CD4-positive, CD25-positive, alpha-beta regulatory T cell (primary cell): Measurements from ENCODE around the gene DPM1. TPM values are rescaled to one million over a fixed set of nuclear protein-coding genes. Genes with fewer than 3 reads are reported as not detected.
A peak's percentile ranks its signal among the peaks of the same experiment; 100 is the strongest.

Experiments used
- ATAC-seq, 2 donors: fragments of 150-1000 bp; cut with Tn5 transposase; one replicate each; pipeline ENCODE4 v1.10.0; 2021; ENCODE audit warnings: low read depth in 2 of 2, moderate number of reproducible peaks in 2 of 2, moderate library complexity in 1 of 2
- DNase-seq, 3 donors: peaks; one replicate each; pipeline versions ENCODE4 v3.0.0 to v3.0.0-alpha.2; 2012 to 2022; ENCODE audit warnings: mixed read lengths in 1 of 3
- H3K27ac ChIP-seq: one replicate; pipeline ENCODE4 v1.7.0; 2013; ENCODE audit warnings: mild to moderate bottlenecking, low read length; ENCODE audit not compliant: insufficient read depth, poor library complexity, severe bottlenecking
- H3K27me3 ChIP-seq: one replicate; pipeline ENCODE4 v1.7.0; 2013; ENCODE audit warnings: low read length; ENCODE audit not compliant: control insufficient read depth, insufficient read depth
- H3K36me3 ChIP-seq: one replicate; pipeline ENCODE4 v1.7.0; 2013; ENCODE audit warnings: mild to moderate bottlenecking, low read length, moderate library complexity; ENCODE audit not compliant: control insufficient read depth, insufficient read depth
- H3K4me1 ChIP-seq: 2 replicates; pipeline ENCODE4 v1.7.0; 2013; ENCODE audit warnings: mild to moderate bottlenecking, low read length; ENCODE audit not compliant: insufficient read depth, control insufficient read depth, poor library complexity, severe bottlenecking
- H3K4me3 ChIP-seq: one replicate; pipeline ENCODE4 v1.7.0; 2013; ENCODE audit warnings: low read depth, mild to moderate bottlenecking, low read length, moderate library complexity
- H3K9me3 ChIP-seq, 2 experiments: 1 replicate in 1 of 2; 2 replicates in 1 of 2; pipeline ENCODE4 v1.7.0; 2013; ENCODE audit warnings: low read length in 2 of 2, mild to moderate bottlenecking in 1 of 2, moderate library complexity in 1 of 2; ENCODE audit not compliant: control insufficient read depth in 2 of 2
- H3K27ac Mint-ChIP-seq, 3 donors: one replicate each; pipeline ENCODE4 v1.8.0; 2020 to 2022; ENCODE audit warnings: mild to moderate bottlenecking in 3 of 3, mixed read lengths in 3 of 3, moderate library complexity in 2 of 3
- H3K27me3 Mint-ChIP-seq: one replicate; pipeline ENCODE4 v1.8.0; 2022; ENCODE audit warnings: mild to moderate bottlenecking, mixed read lengths
- H3K36me3 Mint-ChIP-seq: one replicate; pipeline ENCODE4 v1.8.0; 2020; ENCODE audit warnings: mixed read lengths
- H3K4me1 Mint-ChIP-seq, 4 donors: one replicate each; pipeline ENCODE4 v1.8.0; 2020 to 2022; ENCODE audit warnings: mixed read lengths in 4 of 4, mild to moderate bottlenecking in 1 of 4
- H3K4me3 Mint-ChIP-seq, 4 donors: one replicate each; pipeline ENCODE4 v1.8.0; 2020 to 2022; ENCODE audit warnings: mild to moderate bottlenecking in 4 of 4, mixed read lengths in 4 of 4, moderate library complexity in 3 of 4
- H3K9me3 Mint-ChIP-seq, 7 donors: one replicate each; pipeline ENCODE4 v1.8.0; 2020 to 2022; ENCODE audit warnings: mixed read lengths in 7 of 7, mild to moderate bottlenecking in 3 of 7, moderate library complexity in 2 of 7
- polyA plus RNA-seq, 4 donors: library from polyadenylated mRNA; unstranded; fragments of 300-500 nt; fragmentation: Illumina TruSeq; gene quantifications; one replicate each; pipeline ENCODE4 v1.2.3, GENCODE V29; 2021
- total RNA-seq: library from RNA; stranded (reverse); gene quantifications from one replicate; pipeline ENCODE4 v1.2.3, GENCODE V29; 2022

DPM1 gene
- total RNA-seq: 34.3 TPM
- 10 to 100 TPM; 55.9 to 82.0 (median 75.1) TPM for polyA plus RNA-seq

DNA sequence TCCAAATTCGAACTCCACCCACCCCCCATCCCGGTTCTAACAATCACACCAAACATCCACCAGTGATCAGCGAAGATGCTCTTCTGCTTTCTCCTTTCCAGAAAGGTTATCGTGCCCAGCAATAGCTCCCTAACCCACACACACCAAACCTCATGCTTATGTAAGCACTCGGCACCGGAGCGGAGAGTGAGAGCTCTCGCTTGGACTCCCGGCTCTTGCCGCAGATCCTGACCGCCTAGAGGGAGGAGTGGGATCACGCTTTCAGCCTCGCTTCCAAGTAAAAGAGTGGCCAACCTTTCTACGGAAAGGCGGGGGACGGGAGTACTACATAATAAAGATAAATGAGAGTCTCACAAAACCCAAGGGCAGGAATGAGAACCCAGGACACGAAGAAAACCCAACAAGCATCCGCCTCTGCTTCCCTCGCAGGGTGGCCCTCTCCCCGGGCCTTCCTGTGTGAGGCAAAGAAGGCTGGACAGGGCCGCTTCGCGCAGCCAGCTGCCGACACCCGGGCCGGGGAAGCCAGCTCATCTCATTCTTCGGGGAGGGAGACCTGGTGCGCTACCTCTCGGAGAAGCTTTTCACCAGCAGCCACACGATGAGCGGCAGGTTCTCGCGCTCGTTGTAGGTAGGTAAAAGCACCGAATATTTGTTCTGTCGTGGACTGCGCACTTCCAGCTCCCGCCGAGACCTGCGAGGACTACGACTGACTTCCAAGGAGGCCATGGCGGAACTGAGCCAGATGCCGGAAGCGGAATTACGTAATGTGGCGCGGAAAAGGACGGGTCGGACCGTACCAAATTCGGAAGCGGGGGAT lies at the start of gene DPM1:
Gene DPM1 (minus strand): TSS at position 735 of the 817 bp plus-strand sequence. CDS start 9 bp downstream, at position 726.
- H3K4me1 ChIP-seq: peaks cover 26% of the 10 kb centered on the region
- H3K4me1 Mint-ChIP-seq: peaks cover 28 to 82% (median 42%) of the 10 kb centered on the region in 4 donors
- no peaks in the 10 kb centered on the region for H3K27me3 Mint-ChIP-seq
- H3K36me3 Mint-ChIP-seq: peaks cover 16% of the 10 kb centered on the region
- no peaks in the 10 kb centered on the region for H3K9me3 Mint-ChIP-seq
- H3K4me3 Mint-ChIP-seq: peak within 1 kb of the TSS; percentile 93 to 99 (median 96)
- no peaks in the 10 kb centered on the region for H3K9me3 ChIP-seq
- peak within 1 kb of the TSS; percentile 95 for H3K4me3 ChIP-seq
- H3K27ac Mint-ChIP-seq: peak within 1 kb of the TSS; percentile 97 to 100 (median 98)
- no peaks in the 10 kb centered on the region for H3K27me3 ChIP-seq
- peak within 1 kb of the TSS; percentile 95 for H3K27ac ChIP-seq
- H3K36me3 ChIP-seq: peaks cover 34% of the 10 kb centered on the region
- ATAC-seq: peak; percentile 87
- peak in 2 of 3 donors; percentile 85 to 95 for DNase-seq

DNA sequence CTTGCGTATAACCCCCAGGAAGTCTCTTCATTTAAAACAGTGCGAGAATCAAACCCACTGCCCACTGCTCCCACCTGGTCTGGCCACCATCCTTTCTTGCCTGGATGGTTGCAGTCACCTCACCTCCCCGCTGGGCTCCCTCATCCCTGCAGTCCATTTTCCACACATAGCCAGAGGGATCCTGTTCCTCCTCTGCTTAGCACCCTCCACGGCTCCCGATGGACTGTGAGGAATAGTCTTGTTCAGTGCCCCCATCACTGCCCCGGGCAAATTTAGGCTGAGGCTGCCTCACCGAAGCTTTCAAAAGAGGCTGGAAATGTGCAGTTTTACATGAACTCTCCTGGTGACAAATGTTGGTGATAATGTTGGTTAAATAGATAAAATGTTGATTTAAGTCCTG lies 46.9 kb upstream of the DPM1 start:
- DNase-seq: no peak
- H3K4me1 Mint-ChIP-seq: no peaks in the 10 kb centered on the region
- H3K27ac Mint-ChIP-seq: no peak overlapping the region

DNA sequence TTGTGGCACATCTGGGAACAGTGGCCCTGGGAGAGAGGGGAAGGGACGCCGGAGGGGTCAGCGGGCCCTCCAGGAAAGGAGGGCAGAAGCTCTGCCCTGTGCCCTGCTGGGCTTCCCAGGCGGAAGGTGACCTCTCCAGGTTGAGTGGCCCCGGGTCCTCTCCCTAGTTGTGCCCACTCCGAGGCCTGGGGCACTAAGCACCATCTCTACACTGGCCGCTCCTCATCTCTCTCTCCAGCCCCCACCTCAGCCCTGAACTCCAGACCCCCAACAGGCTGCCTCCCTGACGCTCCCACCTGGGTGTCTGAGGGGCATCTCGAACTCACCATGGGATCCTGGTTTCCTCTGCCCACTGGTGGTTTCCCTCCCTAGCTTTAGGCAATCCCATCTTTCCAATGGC lies 46.4 kb upstream of the DPM1 start:
- Mint-ChIP-seq H3K27me3 (peaks cover 24% of the 10 kb centered on the region), H3K9me3 (no peaks in the 10 kb centered on the region), H3K27ac (no peak overlapping the region), H3K36me3 (no peaks in the 10 kb centered on the region), H3K4me1 (no peaks in the 10 kb centered on the region), H3K4me3 (no peak overlapping the region)
- no peak for DNase-seq
- Histone ChIP-seq H3K27ac (no peak overlapping the region), H3K9me3 (no peaks in the 10 kb centered on the region), H3K4me1 (no peaks in the 10 kb centered on the region), H3K4me3 (no peak overlapping the region), H3K36me3 (no peaks in the 10 kb centered on the region), H3K27me3 (no peaks in the 10 kb centered on the region)
- ATAC-seq: no peak

More for the DNA sequence above, 46.9 kb upstream of the DPM1 start:
- no peak overlapping the region for H3K27ac ChIP-seq
- no peaks in the 10 kb centered on the region for H3K36me3 ChIP-seq
- no peaks in the 10 kb centered on the region for H3K36me3 Mint-ChIP-seq
- ATAC-seq: no peak
- no peak overlapping the region for H3K4me3 Mint-ChIP-seq
- H3K27me3 Mint-ChIP-seq: peaks cover 24% of the 10 kb centered on the region
- no peaks in the 10 kb centered on the region for H3K9me3 ChIP-seq
- no peaks in the 10 kb centered on the region for H3K4me1 ChIP-seq
- H3K9me3 Mint-ChIP-seq: no peaks in the 10 kb centered on the region
- H3K4me3 ChIP-seq: no peak overlapping the region
- H3K27me3 ChIP-seq: no peaks in the 10 kb centered on the region

- no peak overlapping the region for H3K4me3 ChIP-seq
- DNase-seq (no peak), ATAC-seq (no peak)
- no peaks in the 10 kb centered on the region for H3K4me1 ChIP-seq
- H3K36me3 ChIP-seq: no peaks in the 10 kb centered on the region
- H3K9me3 Mint-ChIP-seq: no peaks in the 10 kb centered on the region
- H3K27me3 ChIP-seq: no peaks in the 10 kb centered on the region
- H3K4me3 Mint-ChIP-seq: no peak overlapping the region
- H3K36me3 Mint-ChIP-seq: no peaks in the 10 kb centered on the region
- H3K27me3 Mint-ChIP-seq: peaks cover 27% of the 10 kb centered on the region
- no peaks in the 10 kb centered on the region for H3K9me3 ChIP-seq
- H3K27ac ChIP-seq: no peak overlapping the region
- H3K4me1 Mint-ChIP-seq: no peaks in the 10 kb centered on the region
- H3K27ac Mint-ChIP-seq: no peak overlapping the region
Measured at GRCh38 chr20:51004305-51004727, 46.0 kb upstream of the DPM1 start.

- Mint-ChIP-seq H3K4me3 (no peak overlapping the region), H3K36me3 (no peaks in the 10 kb centered on the region), H3K27ac (no peak overlapping the region), H3K9me3 (no peaks in the 10 kb centered on the region), H3K4me1 (no peaks in the 10 kb centered on the region), H3K27me3 (peaks cover 32% of the 10 kb centered on the region)
- H3K4me1 ChIP-seq: no peaks in the 10 kb centered on the region
- no peaks in the 10 kb centered on the region for H3K9me3 ChIP-seq
- no peak overlapping the region for H3K4me3 ChIP-seq
- ATAC-seq: peak in 1 of 2 donors; percentile 17
- no peak overlapping the region for H3K27ac ChIP-seq
- H3K36me3 ChIP-seq: no peaks in the 10 kb centered on the region
- no peaks in the 10 kb centered on the region for H3K27me3 ChIP-seq
- DNase-seq: no peak
Measured at GRCh38 chr20:51003753-51004152, 45.4 kb upstream of the DPM1 start.

- no peaks in the 10 kb centered on the region for H3K27me3 ChIP-seq
- H3K27ac ChIP-seq: no peak overlapping the region
- Mint-ChIP-seq H3K4me3 (no peak overlapping the region), H3K9me3 (no peaks in the 10 kb centered on the region), H3K27me3 (peaks cover 32% of the 10 kb centered on the region), H3K27ac (no peak overlapping the region), H3K36me3 (no peaks in the 10 kb centered on the region), H3K4me1 (no peaks in the 10 kb centered on the region)
- H3K9me3 ChIP-seq: no peaks in the 10 kb centered on the region
- DNase-seq (no peak), ATAC-seq (no peak)
- H3K4me3 ChIP-seq: no peak overlapping the region
- no peaks in the 10 kb centered on the region for H3K4me1 ChIP-seq
- H3K36me3 ChIP-seq: no peaks in the 10 kb centered on the region
Measured at GRCh38 chr20:51002633-51003032, 44.3 kb upstream of the DPM1 start.

DNA sequence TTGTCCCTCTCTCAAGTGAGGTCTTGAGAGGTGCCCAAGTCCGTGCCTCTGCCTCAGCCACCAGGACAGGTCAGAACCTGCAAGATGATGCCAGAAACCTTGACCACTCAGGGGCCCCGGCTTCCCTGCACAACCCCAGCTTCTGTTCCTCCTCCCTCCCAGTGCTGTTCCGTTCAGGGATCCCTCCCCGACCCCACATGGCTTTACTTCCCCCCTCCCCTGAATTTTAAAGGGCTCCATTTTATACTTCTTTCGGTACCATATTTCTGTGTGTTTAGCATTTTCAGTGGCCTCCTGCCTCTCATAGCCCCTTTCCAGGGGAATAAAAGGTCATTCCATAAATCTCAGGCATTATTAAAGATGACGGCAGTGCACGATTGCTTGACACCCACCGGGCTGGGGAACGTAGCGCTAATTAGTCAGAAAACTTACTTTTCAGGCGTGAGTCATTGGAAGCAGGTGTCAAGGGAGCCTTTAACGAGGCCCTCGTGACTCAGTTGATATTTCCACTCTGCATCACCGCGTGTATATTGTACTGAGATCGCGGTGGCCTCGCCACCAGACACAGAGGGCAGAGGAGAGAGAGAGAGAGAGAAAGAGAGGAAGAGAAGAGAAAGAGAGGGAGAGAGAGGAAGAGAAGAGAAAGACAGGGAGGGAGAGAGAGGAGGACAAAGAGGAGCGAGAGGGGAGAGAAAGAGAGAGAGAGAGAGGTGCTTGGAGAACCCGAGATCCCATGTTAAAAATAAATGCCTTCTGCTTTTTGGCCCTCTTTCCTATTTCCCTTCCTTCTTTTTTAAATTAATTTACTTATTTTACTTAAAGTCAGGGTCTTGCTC lies 43.3 kb upstream of the DPM1 start:
- Histone ChIP-seq H3K27me3 (no peaks in the 10 kb centered on the region), H3K36me3 (no peaks in the 10 kb centered on the region), H3K27ac (no peak overlapping the region), H3K9me3 (no peaks in the 10 kb centered on the region), H3K4me1 (no peaks in the 10 kb centered on the region), H3K4me3 (no peak overlapping the region)
- Mint-ChIP-seq H3K27ac (peak overlapping the region in 1 of 3 donors; percentile 65), H3K4me1 (no peaks in the 10 kb centered on the region), H3K4me3 (no peak overlapping the region), H3K36me3 (no peaks in the 10 kb centered on the region), H3K9me3 (no peaks in the 10 kb centered on the region), H3K27me3 (peaks cover 32% of the 10 kb centered on the region)
- no peak for DNase-seq
- no peak for ATAC-seq
